Stomach (tissue), 9 donors: ENCODE results near the gene NFATC1. TPM values are rescaled to one million over a fixed set of nuclear protein-coding genes. Genes with fewer than 3 reads are reported as not detected.

Experiments
- DNase-seq, 2 donors: peaks; one replicate each; pipeline versions ENCODE4 v3.0.0 to v3.0.0-alpha.2; 2013 to 2019
- H3K27ac ChIP-seq, 5 donors: fragments of 200-600 bp in 4 of 5; sonication (generic) in 4 of 5; one replicate each; pipeline ENCODE4 v1.5.1; 2013 to 2019; ENCODE audit warnings: mild to moderate bottlenecking in 1 of 5, moderate library complexity in 1 of 5
- H3K27me3 ChIP-seq, 3 donors: fragments of 200-600 bp; sonication (generic); one replicate each; pipeline ENCODE4 v1.5.1; 2017 to 2019; ENCODE audit warnings: mixed run types in 1 of 3
- H3K36me3 ChIP-seq, 4 donors: fragments of 200-600 bp; sonication (generic); 1 replicate in 3 of 4; 2 replicates in 1 of 4; pipeline ENCODE4 v1.5.1; 2016 to 2019
- H3K4me1 ChIP-seq, 4 donors: fragments of 200-600 bp; sonication (generic); one replicate each; pipeline ENCODE4 v1.5.1; 2016 to 2019
- H3K4me3 ChIP-seq, 4 donors: fragments of 200-600 bp; sonication (generic) in 3 of 4; one replicate each; pipeline ENCODE4 v1.5.1; 2016 to 2019; ENCODE audit warnings: mild to moderate bottlenecking in 1 of 4
- H3K9me3 ChIP-seq, 4 donors: fragments of 200-600 bp; sonication (generic); one replicate each; pipeline ENCODE4 v1.5.1; 2016 to 2019
- CTCF ChIP-seq, 7 experiments: fragments of 450-650 bp in 4 of 7; fragments of 200-600 bp in 3 of 7; sonication (generic) in 3 of 7; IDR thresholded peaks; one replicate each; pipeline ENCODE4 v1.5.1; 2016 to 2019; ENCODE audit warnings: antibody characterized with exemption in 7 of 7, control low read depth in 2 of 7, mild to moderate bottlenecking in 1 of 7
- EP300 ChIP-seq: sonication (generic); formaldehyde crosslinking; IDR thresholded peaks from one replicate; pipeline ENCODE4 v1.6.1; 2017; ENCODE audit warnings: antibody characterized with exemption
- POLR2A ChIP-seq, 4 donors: fragments of 450-650 bp; IDR thresholded peaks; one replicate each; pipeline ENCODE4 v1.6.1; 2016; ENCODE audit warnings: antibody characterized with exemption in 4 of 4, control low read depth in 2 of 4, mild to moderate bottlenecking in 1 of 4, moderate library complexity in 1 of 4
- POLR2AphosphoS5 ChIP-seq, 3 donors: sonication (generic); formaldehyde crosslinking; IDR thresholded peaks; one replicate each; pipeline ENCODE4 v1.6.1; 2016; ENCODE audit warnings: antibody characterized with exemption in 3 of 3
- WGBS, 5 donors: extraction: QIAGEN DNeasy Blood & Tissue Kit in 3 of 5; methylation state at CpG; one replicate each; pipeline versions ENCODE4 v1.1.5 to v1.1.7; 2013 to 2018; 5-methylcytosine and 5-hydroxymethylcytosine counted together
- intact Hi-C: fragments of 100-400 bp; cut with DNase I; formaldehyde crosslinking; loops from one replicate; pipeline ENCODE4 v1.15.1; 2023; ENCODE audit warnings: low total_unique reads
- polyA plus RNA-seq, 3 donors: library from polyadenylated mRNA; stranded (reverse); fragments of 200-250 nt; gene quantifications; one replicate each; pipeline ENCODE4 v1.2.3, GENCODE V29; 2013
- total RNA-seq, 5 donors: library from RNA; depleted of rRNA; stranded (reverse); fragments of >200 nt; gene quantifications; one replicate each; pipeline versions ENCODE4 v1.1.0 to v1.2.3, GENCODE V29; 2014 to 2016
- donor health status: healthy with polysubstance abuse.
- donor health status: Bipolar disorder and iron deficiency.
- donor health status: healthy.

The NFATC1 gene
- total and polyA plus RNA-seq, 8 donors = 2.6 to 14.0 (median 6.1) TPM

- intact Hi-C loops = no loop called here
- peaks cover 0 to 16% (median 4%) of the 10 kb centered on the region in 4 donors for H3K4me1 ChIP-seq
- DNase-seq = peak in 1 of 2 donors; percentile 3
- H3K27ac ChIP-seq = no peak overlapping the region
- no peak for TF ChIP-seq CTCF (IDR thresholded peaks at IDR 0.05)
- TF ChIP-seq EP300 = no peak
- no peak for TF ChIP-seq POLR2AphosphoS5 (IDR thresholded peaks at IDR 0.05)
- TF ChIP-seq POLR2A (IDR thresholded peaks at IDR 0.05) = no peak
- 58 to 93% (median 70%) methylated on average over 10 to 14 of the region's 14 CpGs for WGBS, 5 donors
- H3K27me3 ChIP-seq = peaks cover 0 to 6% (median 0%) of the 10 kb centered on the region in 3 donors
- H3K9me3 ChIP-seq = no peaks in the 10 kb centered on the region
- H3K4me3 ChIP-seq = no peak overlapping the region
- no peaks in the 10 kb centered on the region for H3K36me3 ChIP-seq
Measured at GRCh38 chr18:79518683-79519128, 123.0 kb downstream of the NFATC1 start.

- H3K4me3 ChIP-seq = no peak overlapping the region
- no peaks in the 10 kb centered on the region for H3K9me3 ChIP-seq
- peak in 1 of 2 donors; percentile 49 for DNase-seq
- WGBS, 5 donors = 51 to 70% (median 54%) methylated on average over 35 to 37 of the region's 37 CpGs
- no peak for TF ChIP-seq POLR2A (IDR thresholded peaks at IDR 0.05)
- no peak for TF ChIP-seq CTCF (IDR thresholded peaks at IDR 0.05)
- TF ChIP-seq POLR2AphosphoS5 (IDR thresholded peaks at IDR 0.05) = no peak
- H3K27me3 ChIP-seq = peaks cover 0 to 6% (median 0%) of the 10 kb centered on the region in 3 donors
- H3K27ac ChIP-seq = no peak overlapping the region
- no peaks in the 10 kb centered on the region for H3K36me3 ChIP-seq
- intact Hi-C loops = no loop called here
- peaks cover 0 to 16% (median 4%) of the 10 kb centered on the region in 4 donors for H3K4me1 ChIP-seq
Measured at GRCh38 chr18:79519751-79520477, 124.2 kb downstream of the NFATC1 start.

GRCh38 chr18:79520478-79521390 lies 125.0 kb downstream of the NFATC1 start:
- TF ChIP-seq CTCF (IDR thresholded peaks at IDR 0.05) (no peak), POLR2A (IDR thresholded peaks at IDR 0.05) (no peak), EP300 (no peak), POLR2AphosphoS5 (IDR thresholded peaks at IDR 0.05) (no peak)
- peaks cover 0 to 18% (median 5%) of the 10 kb centered on the region in 4 donors for H3K4me1 ChIP-seq
- DNase-seq = no peak
- H3K4me3 ChIP-seq = no peak overlapping the region
- no peak overlapping the region for H3K27ac ChIP-seq
- WGBS, 5 donors = 74 to 83% (median 79%) methylated on average over 5 to 9 of the region's 9 CpGs
- peaks cover 0 to 6% (median 0%) of the 10 kb centered on the region in 3 donors for H3K27me3 ChIP-seq
- H3K36me3 ChIP-seq = no peaks in the 10 kb centered on the region
- intact Hi-C loops = no loop called here
- no peaks in the 10 kb centered on the region for H3K9me3 ChIP-seq

- no peak for TF ChIP-seq POLR2AphosphoS5 (IDR thresholded peaks at IDR 0.05)
- TF ChIP-seq CTCF (IDR thresholded peaks at IDR 0.05) = no peak
- TF ChIP-seq EP300 = no peak
- TF ChIP-seq POLR2A (IDR thresholded peaks at IDR 0.05) = no peak
- Histone ChIP-seq H3K36me3 (no peaks in the 10 kb centered on the region), H3K4me3 (no peak overlapping the region), H3K4me1 (peaks cover 6 to 26% (median 14%) of the 10 kb centered on the region in 4 donors), H3K27me3 (peaks cover 0 to 6% (median 0%) of the 10 kb centered on the region in 3 donors), H3K27ac (no peak overlapping the region), H3K9me3 (no peaks in the 10 kb centered on the region)
- no peak for DNase-seq
- intact Hi-C loops = no loop called here
- WGBS, 5 donors = 68 to 83% (median 74%) methylated on average over 3 to 9 of the region's 9 CpGs
Measured at GRCh38 chr18:79521416-79522205, 125.9 kb downstream of the NFATC1 start.
